Epithelial cell of esophagus (primary cell): Measurements from ENCODE around the gene AP3B1.

Source experiments
- DNase-seq: peaks from one replicate; pipeline ENCODE4 v3.0.0; 2010; ENCODE audit warnings: low read depth
- H3K4me3 ChIP-seq: 2 replicates; pipeline ENCODE4 v1.5.1; 2011; ENCODE audit warnings: mild to moderate bottlenecking, low read length, control low read depth
- TF ChIP-seq, protein P1 (sequence below): IDR thresholded peaks from 2 replicates; pipeline ENCODE4 v1.5.1; 2011; ENCODE audit warnings: low read depth, mild to moderate bottlenecking, low read length, control low read depth, inconsistent platforms; ENCODE audit not compliant: insufficient read depth; ENCODE audit errors: missing control alignments

The AP3B1 gene

DNA sequence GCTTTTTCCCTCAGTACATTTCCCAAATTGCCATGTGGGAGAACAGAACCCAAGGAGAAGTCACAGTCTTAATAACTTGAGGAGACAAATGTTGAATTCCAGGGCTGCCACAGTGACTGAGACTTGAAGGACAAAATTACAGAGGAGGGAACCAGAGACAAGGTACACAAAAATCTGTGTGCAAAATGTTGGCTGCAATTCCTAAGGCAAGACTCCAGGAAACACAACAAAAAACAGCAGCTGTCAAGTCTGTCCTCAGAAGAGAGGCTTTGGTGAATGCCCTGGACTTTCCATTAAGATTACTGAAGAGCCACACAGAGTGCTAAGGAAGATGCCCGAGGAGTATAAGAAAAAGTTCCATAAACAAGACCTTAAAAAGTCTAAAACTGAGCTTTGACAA lies 21.1 kb downstream of the AP3B1 start:
- no peak for DNase-seq
- TF ChIP-seq, protein P1, sequence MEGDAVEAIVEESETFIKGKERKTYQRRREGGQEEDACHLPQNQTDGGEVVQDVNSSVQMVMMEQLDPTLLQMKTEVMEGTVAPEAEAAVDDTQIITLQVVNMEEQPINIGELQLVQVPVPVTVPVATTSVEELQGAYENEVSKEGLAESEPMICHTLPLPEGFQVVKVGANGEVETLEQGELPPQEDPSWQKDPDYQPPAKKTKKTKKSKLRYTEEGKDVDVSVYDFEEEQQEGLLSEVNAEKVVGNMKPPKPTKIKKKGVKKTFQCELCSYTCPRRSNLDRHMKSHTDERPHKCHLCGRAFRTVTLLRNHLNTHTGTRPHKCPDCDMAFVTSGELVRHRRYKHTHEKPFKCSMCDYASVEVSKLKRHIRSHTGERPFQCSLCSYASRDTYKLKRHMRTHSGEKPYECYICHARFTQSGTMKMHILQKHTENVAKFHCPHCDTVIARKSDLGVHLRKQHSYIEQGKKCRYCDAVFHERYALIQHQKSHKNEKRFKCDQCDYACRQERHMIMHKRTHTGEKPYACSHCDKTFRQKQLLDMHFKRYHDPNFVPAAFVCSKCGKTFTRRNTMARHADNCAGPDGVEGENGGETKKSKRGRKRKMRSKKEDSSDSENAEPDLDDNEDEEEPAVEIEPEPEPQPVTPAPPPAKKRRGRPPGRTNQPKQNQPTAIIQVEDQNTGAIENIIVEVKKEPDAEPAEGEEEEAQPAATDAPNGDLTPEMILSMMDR = no peak
- no peak overlapping the region for H3K4me3 ChIP-seq

DNA sequence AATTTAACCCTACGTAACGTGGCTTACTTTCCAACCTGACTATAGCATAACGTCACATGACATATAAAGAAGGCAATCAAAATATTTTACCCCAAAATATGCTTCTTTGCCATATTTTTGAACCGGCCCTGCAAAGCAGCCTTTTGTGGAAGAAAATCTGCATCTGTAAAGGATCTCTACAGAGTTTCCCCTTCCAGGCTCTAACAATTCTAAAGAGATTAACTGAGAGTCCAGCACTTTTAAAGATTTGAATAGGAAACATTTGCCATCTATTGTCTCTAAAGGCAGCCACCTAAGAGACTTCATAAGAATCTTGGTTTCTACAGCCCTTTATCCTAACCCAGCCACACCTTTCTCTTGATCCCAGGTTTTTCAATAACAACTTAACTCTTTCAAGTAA lies 22.7 kb downstream of the AP3B1 start:
- TF ChIP-seq, protein P1 = no peak

DNA sequence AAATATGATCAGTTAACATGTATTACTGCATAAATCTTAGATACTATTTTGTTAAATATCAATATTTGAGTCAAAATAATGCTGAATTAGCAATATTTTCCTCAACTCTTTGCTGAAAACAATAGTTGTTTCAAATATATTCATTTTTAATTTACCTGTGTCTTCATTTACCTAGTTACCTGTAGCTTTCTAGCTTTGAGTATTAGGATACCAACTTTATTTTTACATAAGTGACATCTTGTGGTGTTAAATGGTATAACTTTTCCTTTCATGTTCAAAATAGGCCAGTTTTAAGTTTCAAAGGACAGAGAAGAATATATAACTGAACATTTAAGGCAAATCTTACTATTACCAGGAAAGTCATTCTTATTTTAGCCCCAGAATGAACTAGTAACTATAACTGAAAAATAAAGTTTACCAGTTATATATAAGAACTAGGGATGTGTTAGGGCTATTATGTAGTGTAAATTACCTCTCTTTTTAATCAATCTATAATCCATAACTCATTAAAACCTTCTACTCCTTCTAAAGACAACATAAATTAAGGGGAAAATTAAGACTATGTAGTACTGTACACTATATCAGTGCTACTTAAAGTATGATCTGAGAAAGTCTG lies 25.3 kb downstream of the AP3B1 start:
- DNase-seq = peak; percentile 35
- no peak overlapping the region for H3K4me3 ChIP-seq
- TF ChIP-seq, protein P1 = peak; percentile 28

More for the DNA sequence above, 22.7 kb downstream of the AP3B1 start:
- no peak for DNase-seq
- no peak overlapping the region for H3K4me3 ChIP-seq

GRCh38 chr5:78268356-78268755 lies 26.1 kb downstream of the AP3B1 start:
- TF ChIP-seq, protein P1 = no peak
- no peak overlapping the region for H3K4me3 ChIP-seq
- no peak for DNase-seq

DNA sequence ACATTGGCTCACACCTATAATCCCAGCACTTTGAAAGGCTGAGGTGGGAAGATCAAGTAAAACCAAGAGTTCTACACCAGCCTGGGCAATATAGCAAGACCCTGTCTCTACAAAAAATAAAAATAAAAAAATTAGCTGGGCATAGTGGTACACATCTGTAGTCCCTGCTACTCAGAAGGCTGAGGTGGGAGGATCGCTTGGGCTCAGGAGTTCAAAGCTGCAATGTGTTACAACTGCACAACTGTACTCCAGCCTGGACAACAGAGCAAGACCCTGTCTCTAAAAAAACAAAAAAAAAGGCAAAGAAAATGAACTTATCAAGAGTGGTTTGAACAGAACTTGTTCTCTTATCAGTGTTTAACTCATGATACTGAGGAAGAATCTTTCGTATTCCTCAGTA lies 29.3 kb downstream of the AP3B1 start:
- TF ChIP-seq, protein P1 = no peak
- no peak for DNase-seq
- no peak overlapping the region for H3K4me3 ChIP-seq

GRCh38 chr5:78264600-78264999 lies 29.9 kb downstream of the AP3B1 start:
- TF ChIP-seq, protein P1 = no peak
- no peak overlapping the region for H3K4me3 ChIP-seq
- no peak for DNase-seq

DNA sequence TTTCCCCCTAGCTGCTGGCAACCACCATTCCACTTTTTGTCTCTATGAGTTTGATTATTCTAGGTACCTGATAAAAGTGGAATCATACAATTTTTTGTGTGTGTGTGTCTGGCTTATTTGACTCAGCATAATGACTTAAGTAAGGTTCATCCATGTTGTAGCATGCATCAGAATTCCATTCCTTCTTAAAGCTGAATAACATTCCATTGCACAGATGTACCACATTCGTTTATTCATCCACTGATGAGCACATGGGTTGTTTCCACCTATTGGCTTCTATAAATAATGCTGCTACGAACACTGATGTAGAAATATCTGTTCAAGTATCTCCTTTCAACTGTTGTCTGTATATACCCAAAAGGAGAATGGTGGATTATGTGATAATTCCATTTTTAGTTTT lies 33.7 kb downstream of the AP3B1 start:
- TF ChIP-seq, protein P1 = no peak
- no peak overlapping the region for H3K4me3 ChIP-seq
- peak; percentile 95 for DNase-seq
